Measurements from ENCODE around the gene INO80E. TPM values are rescaled to one million over a fixed set of nuclear protein-coding genes. Genes with fewer than 3 reads are reported as not detected.

The INO80E gene
- total RNA-seq, 1 experiment from 2014 or later: 104 TPM

DNA sequence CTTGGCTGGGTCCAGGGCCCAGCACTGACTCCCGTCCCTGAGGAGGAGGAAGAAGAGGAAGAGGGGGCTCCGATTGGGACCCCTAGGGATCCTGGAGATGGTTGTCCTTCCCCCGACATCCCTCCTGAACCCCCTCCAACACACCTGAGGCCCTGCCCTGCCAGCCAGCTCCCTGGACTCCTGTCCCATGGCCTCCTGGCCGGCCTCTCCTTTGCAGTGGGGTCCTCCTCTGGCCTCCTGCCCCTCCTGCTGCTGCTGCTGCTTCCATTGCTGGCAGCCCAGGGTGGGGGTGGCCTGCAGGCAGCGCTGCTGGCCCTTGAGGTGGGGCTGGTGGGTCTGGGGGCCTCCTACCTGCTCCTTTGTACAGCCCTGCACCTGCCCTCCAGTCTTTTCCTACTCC lies 9.1 kb upstream of the INO80E start:
- Histone ChIP-seq H3K4me1 (ENCODE audit: control insufficient read depth, insufficient read depth, low read length) (peaks cover 7% of the 10 kb centered on the region; the same call in 1 of the 2 replicates), H3K27me3 (ENCODE audit: control insufficient read depth, insufficient read depth, low read length) (no peaks in the 10 kb centered on the region), H3K36me3 (ENCODE audit: control insufficient read depth, insufficient read depth, low read length) (peaks cover 16% of the 10 kb centered on the region), H3K4me3 (ENCODE audit: low read depth in 2 of 2, low read length in 2 of 2) (no peak overlapping the region), H3K27ac (ENCODE audit: low read length) (no peak overlapping the region), H3K9me3 (ENCODE audit: control insufficient read depth, insufficient read depth, low read depth, low read length) (no peaks in the 10 kb centered on the region)
- BruUV-seq (replicated peaks): no TSS peak
- DNase-seq (ENCODE audit: low read depth, low spot score) (no peak), ATAC-seq (no peak)
- no peak for TF ChIP-seq POLR2AphosphoS5 (IDR thresholded peaks at IDR 0.05; ENCODE audit: low read depth, low read length)
- TF ChIP-seq TCF7L2 (IDR thresholded peaks at IDR 0.05; ENCODE audit: low read depth, low read length): no peak
- TF ChIP-seq CTCF (IDR thresholded peaks at IDR 0.05): no peak
- TF ChIP-seq SIN3A (IDR thresholded peaks at IDR 0.05; ENCODE audit: borderline replicate concordance, insufficient read depth, low read depth, low read length): no peak
- no peak for TF ChIP-seq REST (IDR thresholded peaks at IDR 0.05; ENCODE audit: insufficient read depth in 1 of 2, low read depth in 2 of 2, low read length in 1 of 2)
- POLR2A ChIA-PET: interaction anchor here (0.6 kb wide), 1 partner anchor 42 kb away, joined by 8 read pairs; no protein-coding TSS in a partner anchor
- in situ Hi-C loops (cut with HindIII; ENCODE audit: low pct_unique_long_range_greater_than_20kb, low sequenced_read_pairs): no loop called here
- intact Hi-C loops (cut with micrococcal nuclease; ENCODE audit: unreplicated experiment): no loop called here
- CTCF ChIA-PET: no interaction called here

GRCh38 chr16:29987371-29988085 lies 8.5 kb upstream of the INO80E start:
- ATAC-seq: no peak
- DNase-seq (ENCODE audit: low read depth, low spot score): no peak
- H3K4me3 ChIP-seq (ENCODE audit: low read depth in 2 of 2, low read length in 2 of 2): no peak overlapping the region
- TF ChIP-seq SIN3A (IDR thresholded peaks at IDR 0.05; ENCODE audit: borderline replicate concordance, insufficient read depth, low read depth, low read length): no peak
- no peak for TF ChIP-seq POLR2AphosphoS5 (IDR thresholded peaks at IDR 0.05; ENCODE audit: low read depth, low read length)
- no peak for TF ChIP-seq REST (IDR thresholded peaks at IDR 0.05; ENCODE audit: insufficient read depth in 1 of 2, low read depth in 2 of 2, low read length in 1 of 2)
- TF ChIP-seq CTCF (IDR thresholded peaks at IDR 0.05): no peak
- TF ChIP-seq TCF7L2 (IDR thresholded peaks at IDR 0.05; ENCODE audit: low read depth, low read length): no peak
- BruUV-seq (replicated peaks): no TSS peak
- no peaks in the 10 kb centered on the region for H3K9me3 ChIP-seq (ENCODE audit: control insufficient read depth, insufficient read depth, low read depth, low read length)
- H3K27me3 ChIP-seq (ENCODE audit: control insufficient read depth, insufficient read depth, low read length): no peaks in the 10 kb centered on the region
- ChIA-PET CTCF (interaction anchor here (0.6 kb wide), 1 partner anchor 43 kb away, joined by 6 read pairs; the partner anchor contains the start of gene TLCD3B), POLR2A (interaction anchor here (0.6 to 0.7 kb wide), 2 partner anchors 43 to 88 kb away, joined by 3 to 8 read pairs; partner anchors contain the start of gene SEZ6L2)
- in situ Hi-C loops (cut with HindIII; ENCODE audit: low pct_unique_long_range_greater_than_20kb, low sequenced_read_pairs) (no loop called here), intact Hi-C loops (cut with micrococcal nuclease; ENCODE audit: unreplicated experiment) (no loop called here)
- peaks cover 13% of the 10 kb centered on the region for H3K36me3 ChIP-seq (ENCODE audit: control insufficient read depth, insufficient read depth, low read length)
- H3K27ac ChIP-seq (ENCODE audit: low read length): no peak overlapping the region
- peaks cover 13% of the 10 kb centered on the region; the same call in 1 of the 2 replicates for H3K4me1 ChIP-seq (ENCODE audit: control insufficient read depth, insufficient read depth, low read length)
